Measurements from ENCODE around the gene DCTN3.

- TF ChIP-seq CTCF (IDR thresholded peaks at IDR 0.05) (peak in 1 of 3 experiments; percentile 23), POLR2A (IDR thresholded peaks at IDR 0.05) (no peak)
Measured at GRCh38 chr9:34620061-34620994, at the start of gene DCTN3.

All from vagina (tissue), 2 donors.